H1 (cell line): ENCODE data around the gene EMID1. TPM values are rescaled to one million over a fixed set of nuclear protein-coding genes. Genes with fewer than 3 reads are reported as not detected.

Experiments
- ASH2L ChIP-seq: fragments of 200-600, 300-600 bp; sonication (generic); IDR thresholded peaks from one replicate; pipeline ENCODE4 v1.7.1; 2017; ENCODE audit warnings: low read length
- ATF2 ChIP-seq: IDR thresholded peaks from 2 replicates; pipeline ENCODE4 v1.6.1; 2012; ENCODE audit warnings: low read length, inconsistent platforms
- BACH1 ChIP-seq: IDR thresholded peaks from 2 replicates; pipeline ENCODE4 v1.6.1; 2012; ENCODE audit warnings: low read length, improper control_type of control experiment
- BCL11A ChIP-seq, 2 experiments: IDR thresholded peaks; one replicate each; pipeline ENCODE4 v1.6.1; 2011; ENCODE audit warnings: low read depth in 2 of 2, low read length in 2 of 2, mild to moderate bottlenecking in 2 of 2
- BRCA1 ChIP-seq: IDR thresholded peaks from 2 replicates; pipeline ENCODE4 v1.6.1; 2012; ENCODE audit warnings: low read depth, low read length, improper control_type of control experiment
- CHD1 ChIP-seq: IDR thresholded peaks from 2 replicates; pipeline ENCODE4 v1.6.1; 2012; ENCODE audit warnings: low read depth, low read length, improper control_type of control experiment
- CHD2 ChIP-seq: IDR thresholded peaks from 2 replicates; pipeline ENCODE4 v1.6.1; 2012; ENCODE audit warnings: low read length, improper control_type of control experiment
- EP300 ChIP-seq, 2 experiments: IDR thresholded peaks; 1 replicate in 1 of 2; 2 replicates in 1 of 2; pipeline ENCODE4 v1.6.1; 2011 to 2012; ENCODE audit warnings: low read depth in 2 of 2, low read length in 2 of 2, mild to moderate bottlenecking in 2 of 2, borderline replicate concordance in 1 of 2, inconsistent platforms in 1 of 2, moderate library complexity in 1 of 2
- GTF2F1 ChIP-seq: IDR thresholded peaks from 2 replicates; pipeline ENCODE4 v1.6.1; 2012; ENCODE audit warnings: low read depth, low read length, improper control_type of control experiment, borderline replicate concordance
- HDAC2 ChIP-seq, 2 experiments: fragments of 300-600 bp in 1 of 2; sonication (generic) in 1 of 2; IDR thresholded peaks; 2 replicates each; pipeline ENCODE4 v1.6.1; 2011 to 2012; ENCODE audit warnings: low read depth in 2 of 2, low read length in 2 of 2, mild to moderate bottlenecking in 2 of 2, moderate library complexity in 2 of 2, borderline replicate concordance in 1 of 2, inconsistent platforms in 1 of 2
- KDM4A ChIP-seq: IDR thresholded peaks from one replicate; pipeline ENCODE4 v1.7.1; 2012; ENCODE audit warnings: low read depth, mild to moderate bottlenecking, moderate library complexity, low read length, inconsistent platforms; ENCODE audit not compliant: severe bottlenecking
- MAX ChIP-seq: IDR thresholded peaks from 2 replicates; pipeline ENCODE4 v1.6.1; 2012; ENCODE audit warnings: inconsistent platforms
- NRF1 ChIP-seq: IDR thresholded peaks from 2 replicates; pipeline ENCODE4 v1.6.1; 2011; ENCODE audit warnings: mild to moderate bottlenecking, low read depth, low read length, improper control_type of control experiment
- RAD21 ChIP-seq, 2 experiments: IDR thresholded peaks in 1 of 2; conservative IDR thresholded peaks in 1 of 2; 2 replicates each; pipeline ENCODE4 v1.6.1; 2011; ENCODE audit warnings: low read depth in 2 of 2, low read length in 2 of 2, improper control_type of control experiment in 1 of 2, inconsistent platforms in 1 of 2, mild to moderate bottlenecking in 1 of 2, moderate library complexity in 1 of 2
- RBBP5 ChIP-seq: IDR thresholded peaks from 2 replicates; pipeline ENCODE4 v1.7.1; 2012; ENCODE audit warnings: low read depth, mild to moderate bottlenecking, inconsistent platforms, low read length, moderate library complexity, borderline replicate concordance
- RNF2 ChIP-seq: fragments of 200-900, 300-1000 bp; sonication (generic); IDR thresholded peaks from 2 replicates; pipeline ENCODE4 v1.7.1; 2016; ENCODE audit warnings: borderline replicate concordance, low read depth, mild to moderate bottlenecking, antibody characterized with exemption, low read length; ENCODE audit not compliant: poor library complexity, severe bottlenecking; ENCODE audit errors: missing control alignments
- SAP30 ChIP-seq: fragments of 300-600 bp; sonication (generic); IDR thresholded peaks from 2 replicates; pipeline ENCODE4 v1.7.1; 2012; ENCODE audit warnings: low read length, moderate library complexity, mild to moderate bottlenecking, inconsistent platforms; ENCODE audit not compliant: insufficient read depth, insufficient replicate concordance
- SIRT6 ChIP-seq: IDR thresholded peaks from one replicate; pipeline ENCODE4 v1.7.1; 2012; ENCODE audit warnings: low read length, inconsistent platforms
- SIX5 ChIP-seq: IDR thresholded peaks from 2 replicates; pipeline ENCODE4 v1.6.1; 2011; ENCODE audit warnings: mild to moderate bottlenecking, low read depth, low read length
- SP4 ChIP-seq: IDR thresholded peaks from 2 replicates; pipeline ENCODE4 v1.6.1; 2012; ENCODE audit warnings: low read length, inconsistent platforms
- TAF7 ChIP-seq: optimal IDR thresholded peaks from 2 replicates; pipeline ENCODE3; 2011; ENCODE audit warnings: low read depth, mild to moderate bottlenecking, inconsistent platforms, low read length, moderate library complexity, borderline replicate concordance
- TBP ChIP-seq: IDR thresholded peaks from 2 replicates; pipeline ENCODE4 v1.6.1; 2011; ENCODE audit warnings: low read depth, low read length, improper control_type of control experiment
- polyA plus RNA-seq, 7 experiments: library from polyadenylated mRNA; depleted of rRNA in 3 of 7; stranded (reverse) in 5 of 7; unstranded in 2 of 7; fragments of >200 nt in 5 of 7; fragments of 200-250 nt in 2 of 7; gene quantifications; 1 replicate in 5 of 7; 2 replicates in 1 of 7; 4 replicates in 1 of 7; pipeline versions ENCODE4 v1.2.1 to v1.2.3, GENCODE V29; 2011 to 2013; ENCODE audit warnings: missing spikeins in 2 of 7, mixed read lengths in 2 of 7
- total RNA-seq: library from RNA; stranded (reverse); fragmentation: NEBNext Ultra II Directional; extraction: Animal tissue kit (Norgen Biotek cat#: 25700); gene quantifications from 2 replicates; pipeline ENCODE4 v1.2.1, GENCODE V29; 2021

EMID1 gene
- total and polyA plus RNA-seq, 2 of the 8 experiments (the other 6 are each of a cell fraction or from before 2014, with no cell fraction given), result 3.9 to 7.4 TPM

DNA sequence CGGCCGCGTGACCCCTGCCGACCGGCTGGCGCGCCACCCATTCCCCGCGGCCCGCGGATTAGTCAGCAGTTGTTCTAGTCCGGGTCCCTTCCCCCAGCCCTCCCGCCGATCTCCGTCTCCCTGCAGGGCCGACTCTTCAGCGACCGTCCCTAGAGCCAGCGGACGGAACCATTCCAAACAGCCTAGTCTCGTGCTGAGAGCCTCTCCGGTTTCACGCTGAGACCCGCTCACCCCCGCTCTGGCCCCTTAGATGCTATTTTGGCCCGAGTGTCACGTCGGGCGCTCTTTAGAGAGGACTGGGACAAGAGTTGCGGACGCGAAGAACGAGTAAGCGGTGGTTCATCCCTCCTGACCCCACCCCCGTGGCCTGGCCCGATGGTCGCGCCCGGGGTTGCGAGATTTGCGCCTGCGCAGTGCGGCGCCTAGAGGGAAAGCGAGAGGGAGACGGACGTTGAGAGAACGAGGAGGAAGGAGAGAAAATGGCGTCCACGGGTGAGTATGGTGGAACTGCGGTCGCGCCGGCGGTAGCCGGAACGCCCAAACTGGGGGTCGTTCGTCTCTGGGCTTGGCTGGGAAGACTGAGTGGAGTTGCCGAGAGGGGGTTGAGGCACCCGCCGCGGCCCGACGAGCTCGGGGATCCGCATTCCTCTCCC lies 62.3 kb downstream of the EMID1 start, which contains the start of the genes EWSR1 and RHBDD3 (continued):
- TF ChIP-seq RNF2, result no peak
- TF ChIP-seq HDAC2 (IDR thresholded peaks at IDR 0.05; ENCODE audit: borderline replicate concordance in 1 of 2, low read depth in 2 of 2, low read length in 2 of 2), result no peak
- TF ChIP-seq BRCA1, result no peak; the same call in 1 of the 2 replicates
- peak; percentile 60 for TF ChIP-seq NRF1
- TF ChIP-seq SIX5, result peak; percentile 35
- peak; percentile 56 for TF ChIP-seq TAF7
- TF ChIP-seq MAX, result peak; percentile 78
- TF ChIP-seq RBBP5, result peak; percentile 80; the same call in 1 of the 2 replicates
- TF ChIP-seq ASH2L, result peak; percentile 86
- TF ChIP-seq CHD2, result no peak
- no peak for TF ChIP-seq GTF2F1
- TF ChIP-seq RAD21 (IDR thresholded peaks at IDR 0.05 in 1 of 2, conservative IDR thresholded peaks at IDR 0.05 in 1 of 2; ENCODE audit: low read depth in 2 of 2, low read length in 2 of 2), result no peak
- TF ChIP-seq BACH1, result peak; percentile 93
- peak; percentile 89 for TF ChIP-seq TBP
- peak; percentile 94 for TF ChIP-seq CHD1
- TF ChIP-seq BCL11A (IDR thresholded peaks at IDR 0.05; ENCODE audit: low read depth in 2 of 2, low read length in 2 of 2), result no peak
- peak; percentile 54; the same call in 1 of the 2 replicates for TF ChIP-seq ATF2
- peak in 1 of 2 experiments; percentile 98; a peak in 2 of 3 replicates for TF ChIP-seq EP300 (IDR thresholded peaks at IDR 0.05; ENCODE audit: borderline replicate concordance in 1 of 2, low read depth in 2 of 2, low read length in 2 of 2)
- TF ChIP-seq SIRT6, result no peak
- peak; percentile 34 for TF ChIP-seq SAP30
- TF ChIP-seq KDM4A, result peak; percentile 73
- peak; percentile 86 for TF ChIP-seq SP4
